Measurements from ENCODE around the gene KLHL6. TPM values are rescaled to one million over a fixed set of nuclear protein-coding genes. Genes with fewer than 3 reads are reported as not detected.
"Not testable (repeated sequence)": the region's sequence is repeated elsewhere in the genome, so short reads cannot be mapped to it uniquely, and the experiment has no call there.

KLHL6 gene
- total RNA-seq, 2 experiments from 2014 or later: 27.4 to 27.8 TPM

- no peak overlapping the region for H3K27ac Mint-ChIP-seq
- CTCF ChIA-PET: interaction anchor here (0.9 kb wide), 1 partner anchor 51 kb away, joined by 3 read pairs; the partner anchor contains the start of gene KLHL24
Observed at GRCh38 chr3:183583331-183584245, 28.1 kb upstream of the KLHL6 start.

GRCh38 chr3:183582161-183582560, 26.7 kb upstream of the KLHL6 start:
- H3K36me3 Mint-ChIP-seq (ENCODE audit: low read depth): no peaks in the 10 kb centered on the region
- CTCF ChIA-PET: interaction anchor here (1.0 to 1.2 kb wide), 2 partner anchors 9 to 15 kb away, joined by 3 read pairs; no protein-coding TSS in a partner anchor
- H3K27ac Mint-ChIP-seq: no peak overlapping the region
- POLR2A ChIA-PET: no interaction called here
- ATAC-seq: no peak
- H3K4me3 Mint-ChIP-seq: no peak overlapping the region
- H3K4me1 Mint-ChIP-seq (ENCODE audit: low read depth): peaks cover 28% of the 10 kb centered on the region
- DNase-seq: no peak
- no peaks in the 10 kb centered on the region for H3K9me3 Mint-ChIP-seq (ENCODE audit: insufficient read depth)
- peaks cover 13% of the 10 kb centered on the region for H3K27me3 Mint-ChIP-seq (ENCODE audit: low read depth)

More at GRCh38 chr3:183583331-183584245, 28.1 kb upstream of the KLHL6 start:
- Mint-ChIP-seq H3K36me3 (ENCODE audit: low read depth) (no peaks in the 10 kb centered on the region), H3K4me3 (no peak overlapping the region), H3K9me3 (ENCODE audit: insufficient read depth) (no peaks in the 10 kb centered on the region), H3K27me3 (ENCODE audit: low read depth) (peaks cover 3% of the 10 kb centered on the region), H3K4me1 (ENCODE audit: low read depth) (peaks cover 29% of the 10 kb centered on the region)
- POLR2A ChIA-PET: no interaction called here
- no peak for ATAC-seq
- no peak for DNase-seq

- CTCF ChIA-PET: interaction anchor here (1.0 to 1.2 kb wide), 2 partner anchors 10 to 15 kb away, joined by 3 read pairs; no protein-coding TSS in a partner anchor
- Mint-ChIP-seq H3K4me3 (no peak overlapping the region), H3K9me3 (ENCODE audit: insufficient read depth) (no peaks in the 10 kb centered on the region), H3K27ac (no peak overlapping the region), H3K4me1 (ENCODE audit: low read depth) (peaks cover 23% of the 10 kb centered on the region), H3K27me3 (ENCODE audit: low read depth) (peaks cover 15% of the 10 kb centered on the region), H3K36me3 (ENCODE audit: low read depth) (no peaks in the 10 kb centered on the region)
- ATAC-seq (no peak), DNase-seq (no peak)
- POLR2A ChIA-PET: no interaction called here
Observed at GRCh38 chr3:183581496-183582155, 26.1 kb upstream of the KLHL6 start.

GRCh38 chr3:183579967-183580900, 24.7 kb upstream of the KLHL6 start:
- H3K4me3 Mint-ChIP-seq: no peak overlapping the region
- H3K27ac Mint-ChIP-seq: no peak overlapping the region
- DNase-seq: no peak
- no peak for ATAC-seq
- H3K27me3 Mint-ChIP-seq (ENCODE audit: low read depth): peaks cover 18% of the 10 kb centered on the region
- POLR2A ChIA-PET: no interaction called here
- H3K36me3 Mint-ChIP-seq (ENCODE audit: low read depth): no peaks in the 10 kb centered on the region
- no peaks in the 10 kb centered on the region for H3K9me3 Mint-ChIP-seq (ENCODE audit: insufficient read depth)
- H3K4me1 Mint-ChIP-seq (ENCODE audit: low read depth): peaks cover 13% of the 10 kb centered on the region
- CTCF ChIA-PET: interaction anchor here (0.7 to 1.7 kb wide), 4 partner anchors 11 to 1111 kb away, joined by 3 to 6 read pairs (median 3); no protein-coding TSS in a partner anchor

GRCh38 chr3:183578179-183578578, 22.7 kb upstream of the KLHL6 start:
- peaks cover 18% of the 10 kb centered on the region for H3K27me3 Mint-ChIP-seq (ENCODE audit: low read depth)
- H3K27ac Mint-ChIP-seq: no peak overlapping the region
- ChIA-PET POLR2A (no interaction called here), CTCF (interaction anchor here (1.3 to 1.7 kb wide), 2 partner anchors 13 to 95 kb away, joined by 3 to 6 read pairs; no protein-coding TSS in a partner anchor)
- ATAC-seq (no peak), DNase-seq (no peak)
- peaks cover 13% of the 10 kb centered on the region for H3K4me1 Mint-ChIP-seq (ENCODE audit: low read depth)
- no peaks in the 10 kb centered on the region for H3K9me3 Mint-ChIP-seq (ENCODE audit: insufficient read depth)
- no peak overlapping the region for H3K4me3 Mint-ChIP-seq
- H3K36me3 Mint-ChIP-seq (ENCODE audit: low read depth): no peaks in the 10 kb centered on the region

- Mint-ChIP-seq H3K27me3 (ENCODE audit: low read depth) (peaks cover 18% of the 10 kb centered on the region), H3K27ac (no peak overlapping the region), H3K4me3 (no peak overlapping the region), H3K4me1 (ENCODE audit: low read depth) (peaks cover 13% of the 10 kb centered on the region), H3K36me3 (ENCODE audit: low read depth) (no peaks in the 10 kb centered on the region), H3K9me3 (ENCODE audit: insufficient read depth) (no peaks in the 10 kb centered on the region)
- POLR2A ChIA-PET: no interaction called here
- CTCF ChIA-PET: interaction anchor here (1.1 to 1.4 kb wide), 3 partner anchors 17 to 440 kb away, joined by 3 read pairs; partner anchors contain the start of gene ABCC5
- DNase-seq (no peak), ATAC-seq (no peak)
Observed at GRCh38 chr3:183577346-183577745, 21.8 kb upstream of the KLHL6 start.

GRCh38 chr3:183576487-183577107, 21.1 kb upstream of the KLHL6 start:
- Mint-ChIP-seq H3K9me3 (ENCODE audit: insufficient read depth) (no peaks in the 10 kb centered on the region), H3K4me3 (no peak overlapping the region), H3K27ac (no peak overlapping the region), H3K36me3 (ENCODE audit: low read depth) (no peaks in the 10 kb centered on the region), H3K27me3 (ENCODE audit: low read depth) (peaks cover 18% of the 10 kb centered on the region), H3K4me1 (ENCODE audit: low read depth) (peaks cover 13% of the 10 kb centered on the region)
- POLR2A ChIA-PET: no interaction called here
- DNase-seq: no peak
- no peak for ATAC-seq
- CTCF ChIA-PET: interaction anchor here (1.1 to 1.4 kb wide), 2 partner anchors 16 to 441 kb away, joined by 3 read pairs; partner anchors contain the start of gene ABCC5

GRCh38 chr3:183572935-183573334, 17.4 kb upstream of the KLHL6 start:
- Mint-ChIP-seq H3K9me3 (ENCODE audit: insufficient read depth) (no peaks in the 10 kb centered on the region), H3K4me3 (no peak overlapping the region), H3K36me3 (ENCODE audit: low read depth) (no peaks in the 10 kb centered on the region), H3K27me3 (ENCODE audit: low read depth) (peaks cover 16% of the 10 kb centered on the region), H3K27ac (no peak overlapping the region), H3K4me1 (ENCODE audit: low read depth) (peaks cover 3% of the 10 kb centered on the region)
- POLR2A ChIA-PET: no interaction called here
- CTCF ChIA-PET: no interaction called here
- ATAC-seq: no peak
- DNase-seq: no peak

GRCh38 chr3:183570191-183570590, 14.7 kb upstream of the KLHL6 start:
- H3K4me3 Mint-ChIP-seq; H3K9me3 Mint-ChIP-seq (ENCODE audit: insufficient read depth); CTCF ChIA-PET; DNase-seq; H3K4me1 Mint-ChIP-seq (ENCODE audit: low read depth); H3K36me3 Mint-ChIP-seq (ENCODE audit: low read depth); POLR2A ChIA-PET; H3K27ac Mint-ChIP-seq; ATAC-seq: not testable (repeated sequence)
- peaks cover 10% of the 10 kb centered on the region for H3K27me3 Mint-ChIP-seq (ENCODE audit: low read depth)

- peaks cover 10% of the 10 kb centered on the region for H3K27me3 Mint-ChIP-seq (ENCODE audit: low read depth)
- POLR2A ChIA-PET: interaction anchor here (0.6 kb wide), 2 partner anchors 34 to 99 kb away, joined by 3 to 4 read pairs; no protein-coding TSS in a partner anchor
- H3K27ac Mint-ChIP-seq: no peak overlapping the region
- no peaks in the 10 kb centered on the region for H3K36me3 Mint-ChIP-seq (ENCODE audit: low read depth)
- H3K4me3 Mint-ChIP-seq: no peak overlapping the region
- DNase-seq: no peak
- no peak for ATAC-seq
- peaks cover 9% of the 10 kb centered on the region for H3K4me1 Mint-ChIP-seq (ENCODE audit: low read depth)
- no peaks in the 10 kb centered on the region for H3K9me3 Mint-ChIP-seq (ENCODE audit: insufficient read depth)
- CTCF ChIA-PET: interaction anchor here (0.6 kb wide), 1 partner anchor 15 kb away, joined by 3 read pairs; no protein-coding TSS in a partner anchor
Observed at GRCh38 chr3:183566880-183567279, 11.4 kb upstream of the KLHL6 start.

GRCh38 chr3:183564046-183564445, 8.5 kb upstream of the KLHL6 start:
- POLR2A ChIA-PET: no interaction called here

More at GRCh38 chr3:183564046-183564445, 8.5 kb upstream of the KLHL6 start:
- peaks cover 2% of the 10 kb centered on the region for H3K27me3 Mint-ChIP-seq (ENCODE audit: low read depth)
- no peak for DNase-seq
- no peaks in the 10 kb centered on the region for H3K36me3 Mint-ChIP-seq (ENCODE audit: low read depth)
- H3K27ac Mint-ChIP-seq: peak overlapping the region; percentile 15
- peaks cover 9% of the 10 kb centered on the region for H3K4me1 Mint-ChIP-seq (ENCODE audit: low read depth)
- H3K4me3 Mint-ChIP-seq: no peak overlapping the region
- CTCF ChIA-PET: no interaction called here
- ATAC-seq: no peak
- H3K9me3 Mint-ChIP-seq (ENCODE audit: insufficient read depth): no peaks in the 10 kb centered on the region
